Smooth muscle cell (in vitro differentiated cells): ENCODE measurements around the gene AGAP1. TPM values are rescaled to one million over a fixed set of nuclear protein-coding genes. Genes with fewer than 3 reads are reported as not detected.

ENCODE experiments used
- DNase-seq: peaks from one replicate; lab custom pipeline; 2025; ENCODE audit not compliant: unreplicated experiment; lab: John Stamatoyannopoulos, UW
- H2AFZ ChIP-seq: fragments of 200-600 bp; sonication (generic); 2 replicates; pipeline ENCODE4 v1.6.0; 2016; ENCODE audit warnings: antibody characterized with exemption, low read depth, mild to moderate bottlenecking
- H3F3A ChIP-seq: fragments of 200-600 bp; sonication (generic); 2 replicates; pipeline ENCODE4 v1.6.0; 2017; ENCODE audit warnings: antibody characterized with exemption, low read depth
- H3K27ac ChIP-seq: fragments of 200-600 bp; sonication (generic); 2 replicates; pipeline ENCODE4 v1.5.1; 2016; ENCODE audit warnings: low read depth, mild to moderate bottlenecking
- H3K27me3 ChIP-seq: fragments of 200-600 bp; sonication (generic); 2 replicates; pipeline ENCODE4 v1.6.1; 2016; ENCODE audit warnings: low read depth, mild to moderate bottlenecking
- H3K36me3 ChIP-seq: fragments of 200-600 bp; sonication (generic); 2 replicates; pipeline ENCODE4 v1.5.1; 2016; ENCODE audit warnings: low read depth
- H3K4me1 ChIP-seq: fragments of 200-600 bp; sonication (generic); 2 replicates; pipeline ENCODE4 v1.5.1; 2016; ENCODE audit warnings: low read depth
- H3K4me2 ChIP-seq: fragments of 200-600 bp; sonication (generic); 2 replicates; pipeline ENCODE4 v1.6.0; 2016; ENCODE audit warnings: mild to moderate bottlenecking
- H3K4me3 ChIP-seq: fragments of 200-600 bp; sonication (generic); 2 replicates; pipeline ENCODE4 v1.5.1; 2016; ENCODE audit warnings: mild to moderate bottlenecking
- H3K79me2 ChIP-seq: fragments of 200-600 bp; sonication (generic); 2 replicates; pipeline ENCODE4 v1.6.0; 2016; ENCODE audit warnings: low read depth, mild to moderate bottlenecking
- H3K9ac ChIP-seq: fragments of 200-600 bp; sonication (generic); 2 replicates; pipeline ENCODE4 v1.6.0; 2016; ENCODE audit warnings: low read depth
- H3K9me3 ChIP-seq: fragments of 200-600 bp; sonication (generic); replicated peaks from 2 replicates; pipeline ENCODE4 v1.5.1; 2016; ENCODE audit warnings: low read depth
- H4K20me1 ChIP-seq: fragments of 200-600 bp; sonication (generic); 2 replicates; pipeline ENCODE4 v1.6.0; 2016; ENCODE audit warnings: low read depth
- WGBS: methylation state at CpG from one replicate; pipeline ENCODE4 v1.1.7; 2016; ENCODE audit warnings: low lambda C conversion rate; 5-methylcytosine and 5-hydroxymethylcytosine counted together
- polyA plus RNA-seq: library from polyadenylated mRNA; unstranded; fragments of >200 nt; fragmentation: Nextera tagmentation; extraction: Ambion mirVana; gene quantifications from 2 replicates; pipeline ENCODE4 v1.2.1, GENCODE V29; 2016
- total RNA-seq: library from RNA; depleted of rRNA; stranded (reverse); fragments of >200 nt; gene quantifications from 2 replicates; pipeline ENCODE4 v1.2.3, GENCODE V29; 2014
- TF ChIP-seq, protein P1 (sequence below): fragments of 200-600 bp; sonication (generic); IDR thresholded peaks from 2 replicates; pipeline ENCODE4 v1.5.1; 2017; ENCODE audit warnings: borderline replicate concordance, mild to moderate bottlenecking, antibody characterized with exemption; ENCODE audit not compliant: insufficient read depth, poor library complexity, severe bottlenecking

Gene AGAP1
- total and polyA plus RNA-seq, 2 experiments from 2014 or later: 3.9 to 9.8 TPM

DNA sequence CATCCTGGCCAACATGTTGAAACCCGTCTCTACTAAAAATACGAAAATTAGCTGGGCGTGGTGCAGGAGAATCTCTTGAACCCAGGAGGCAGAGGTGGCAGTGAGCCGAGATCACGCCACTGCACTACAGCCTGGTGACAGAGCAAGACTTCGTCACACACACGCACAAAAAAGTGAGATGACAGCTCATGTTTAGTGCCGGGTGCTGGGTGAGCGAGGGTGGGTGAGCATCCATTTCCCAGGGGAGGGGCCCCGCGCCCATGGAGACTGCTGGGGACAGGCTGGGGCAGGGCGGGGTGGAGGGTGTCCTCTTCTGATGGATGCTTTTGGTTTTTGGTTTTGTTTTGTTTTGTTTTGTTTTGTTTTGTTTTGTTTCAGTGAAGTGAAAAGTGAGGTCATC is 467.9 kb downstream of the AGAP1 start:
- WGBS: 98% methylated on average over 12 of the region's 12 CpGs

DNA sequence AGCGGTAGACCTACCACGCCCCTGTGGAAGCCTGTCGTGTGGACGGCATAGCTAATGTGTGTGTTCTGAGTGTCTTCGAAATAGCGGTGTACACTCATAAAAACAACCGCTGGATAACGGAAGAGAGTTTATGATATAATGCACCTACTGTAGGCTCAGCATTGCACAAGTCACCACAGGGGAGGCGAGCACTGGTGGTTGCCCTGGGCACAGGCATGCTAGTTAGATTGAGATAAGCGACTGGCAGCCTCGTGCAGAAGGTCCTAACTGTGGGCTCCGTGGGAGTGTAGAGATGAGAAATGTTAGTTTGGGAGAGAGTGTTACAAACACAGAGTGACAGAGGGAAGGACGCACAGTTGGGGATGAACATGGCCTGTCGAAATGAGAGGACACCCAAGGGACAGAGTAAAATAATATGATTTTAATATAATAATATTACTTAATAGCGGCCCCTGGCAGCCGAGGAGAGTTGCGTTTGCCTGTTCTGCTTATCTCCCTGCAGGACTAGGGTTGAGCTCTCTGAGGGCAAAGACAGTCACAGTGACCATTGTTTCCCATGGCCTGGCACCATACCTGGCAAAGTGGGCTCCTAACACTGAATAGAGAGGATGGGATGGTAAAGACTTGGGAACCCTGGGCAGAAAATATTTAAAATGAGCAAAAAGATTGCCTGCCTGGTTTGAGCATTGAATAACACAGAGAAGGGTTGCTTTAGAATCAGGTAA is 470.2 kb downstream of the AGAP1 start:
- no peak overlapping the region for H3K4me3 ChIP-seq
- WGBS: 94% methylated on average over 17 of the region's 17 CpGs
- H3K9me3 ChIP-seq: no peaks in the 10 kb centered on the region
- no peaks in the 10 kb centered on the region for H3K4me1 ChIP-seq
- no peak overlapping the region for H3K27ac ChIP-seq
- DNase-seq: no peak
- no peaks in the 10 kb centered on the region for H4K20me1 ChIP-seq
- no peak overlapping the region for H3K9ac ChIP-seq
- no peaks in the 10 kb centered on the region for H3K36me3 ChIP-seq
- no peaks in the 10 kb centered on the region for H3F3A ChIP-seq
- H2AFZ ChIP-seq: no peak overlapping the region
- H3K27me3 ChIP-seq: no peaks in the 10 kb centered on the region
- TF ChIP-seq, protein P1, sequence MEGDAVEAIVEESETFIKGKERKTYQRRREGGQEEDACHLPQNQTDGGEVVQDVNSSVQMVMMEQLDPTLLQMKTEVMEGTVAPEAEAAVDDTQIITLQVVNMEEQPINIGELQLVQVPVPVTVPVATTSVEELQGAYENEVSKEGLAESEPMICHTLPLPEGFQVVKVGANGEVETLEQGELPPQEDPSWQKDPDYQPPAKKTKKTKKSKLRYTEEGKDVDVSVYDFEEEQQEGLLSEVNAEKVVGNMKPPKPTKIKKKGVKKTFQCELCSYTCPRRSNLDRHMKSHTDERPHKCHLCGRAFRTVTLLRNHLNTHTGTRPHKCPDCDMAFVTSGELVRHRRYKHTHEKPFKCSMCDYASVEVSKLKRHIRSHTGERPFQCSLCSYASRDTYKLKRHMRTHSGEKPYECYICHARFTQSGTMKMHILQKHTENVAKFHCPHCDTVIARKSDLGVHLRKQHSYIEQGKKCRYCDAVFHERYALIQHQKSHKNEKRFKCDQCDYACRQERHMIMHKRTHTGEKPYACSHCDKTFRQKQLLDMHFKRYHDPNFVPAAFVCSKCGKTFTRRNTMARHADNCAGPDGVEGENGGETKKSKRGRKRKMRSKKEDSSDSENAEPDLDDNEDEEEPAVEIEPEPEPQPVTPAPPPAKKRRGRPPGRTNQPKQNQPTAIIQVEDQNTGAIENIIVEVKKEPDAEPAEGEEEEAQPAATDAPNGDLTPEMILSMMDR: no peak
- no peaks in the 10 kb centered on the region for H3K79me2 ChIP-seq
- no peak overlapping the region for H3K4me2 ChIP-seq

More for the DNA sequence above, 467.9 kb downstream of the AGAP1 start:
- no peak overlapping the region for H2AFZ ChIP-seq
- H3K36me3 ChIP-seq: no peaks in the 10 kb centered on the region
- no peaks in the 10 kb centered on the region for H3K9me3 ChIP-seq
- H3K9ac ChIP-seq: no peak overlapping the region
- no peak overlapping the region for H3K4me3 ChIP-seq
- TF ChIP-seq, protein P1: no peak
- DNase-seq: no peak
- no peaks in the 10 kb centered on the region for H4K20me1 ChIP-seq
- H3K79me2 ChIP-seq: no peaks in the 10 kb centered on the region
- H3K4me1 ChIP-seq: no peaks in the 10 kb centered on the region
- H3K27ac ChIP-seq: no peak overlapping the region
- H3K4me2 ChIP-seq: no peak overlapping the region
- H3F3A ChIP-seq: no peaks in the 10 kb centered on the region
- no peaks in the 10 kb centered on the region for H3K27me3 ChIP-seq

DNA sequence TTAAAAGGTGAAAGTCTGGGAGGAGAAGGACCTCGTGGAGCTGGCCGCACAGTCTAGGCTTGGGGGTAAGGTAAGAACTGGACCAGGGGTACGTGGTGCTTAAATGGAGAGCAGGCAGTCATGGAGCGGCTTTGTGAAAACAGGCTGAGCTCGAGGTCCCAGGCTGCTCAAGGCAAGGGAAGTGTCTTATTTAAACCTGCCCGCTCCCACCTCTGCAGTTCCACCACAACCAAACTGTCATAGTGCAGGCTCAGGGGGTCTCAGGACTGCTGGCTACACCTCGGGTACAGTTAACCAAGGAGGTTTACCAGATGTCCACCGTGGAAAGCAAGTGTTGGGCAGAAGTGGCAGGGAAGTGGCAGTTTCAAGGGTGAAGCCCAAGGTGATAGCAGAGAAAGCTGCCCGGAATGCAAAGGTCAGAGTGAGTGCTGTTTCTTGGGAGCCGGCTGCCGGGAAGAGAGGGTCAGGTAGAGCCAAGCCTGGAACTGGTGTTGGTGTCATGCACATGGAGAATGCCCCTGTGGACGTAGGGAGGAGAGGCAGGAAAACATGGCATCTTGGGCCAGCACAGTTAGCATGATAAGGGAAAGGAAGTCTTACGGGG is 471.0 kb downstream of the AGAP1 start:
- no peaks in the 10 kb centered on the region for H3K4me1 ChIP-seq
- WGBS: 90% methylated on average over 13 of the region's 13 CpGs

More for the DNA sequence above, 471.0 kb downstream of the AGAP1 start:
- H4K20me1 ChIP-seq: no peaks in the 10 kb centered on the region
- H3F3A ChIP-seq: no peaks in the 10 kb centered on the region
- H3K4me2 ChIP-seq: no peak overlapping the region
- no peak for DNase-seq
- H3K27ac ChIP-seq: no peak overlapping the region
- no peak overlapping the region for H3K4me3 ChIP-seq
- H3K79me2 ChIP-seq: no peaks in the 10 kb centered on the region
- no peaks in the 10 kb centered on the region for H3K9me3 ChIP-seq
- H3K27me3 ChIP-seq: no peaks in the 10 kb centered on the region
- H2AFZ ChIP-seq: no peak overlapping the region
- no peak overlapping the region for H3K9ac ChIP-seq
- TF ChIP-seq, protein P1: no peak
- no peaks in the 10 kb centered on the region for H3K36me3 ChIP-seq
